ENCODE measurements around the gene CST4. TPM values are rescaled to one million over a fixed set of nuclear protein-coding genes. Genes with fewer than 3 reads are reported as not detected.
"Not testable (repeated sequence)": the region's sequence is repeated elsewhere in the genome, so short reads cannot be mapped to it uniquely, and the experiment has no call there.

CST4 gene
- total RNA-seq, 1 experiment from 2014 or later = not detected

GRCh38 chr20:23663180-23663579, 25.7 kb downstream of the CST4 start:
- H2AFZ ChIP-seq (ENCODE audit: low read length) = no peak overlapping the region
- H3K9ac ChIP-seq (ENCODE audit: low read length) = no peak overlapping the region
- H3K9me3 ChIP-seq (ENCODE audit: low read length) = no peaks in the 10 kb centered on the region

GRCh38 chr20:23662276-23662870, 26.5 kb downstream of the CST4 start:
- H4K20me1 ChIP-seq (ENCODE audit: insufficient read depth, low read depth, low read length) = no peaks in the 10 kb centered on the region
- H3K36me3 ChIP-seq (ENCODE audit: insufficient read depth, low read length) = no peaks in the 10 kb centered on the region
- H3K4me2 ChIP-seq (ENCODE audit: low read depth, low read length, poor library complexity, severe bottlenecking) = no peak overlapping the region
- no peaks in the 10 kb centered on the region for H3K79me2 ChIP-seq (ENCODE audit: low read length)
- no peak for DNase-seq
- no peaks in the 10 kb centered on the region for H3K9me3 ChIP-seq (ENCODE audit: low read length)
- no peak overlapping the region for H2AFZ ChIP-seq (ENCODE audit: low read length)
- H3K9me2 ChIP-seq (replicated peaks; ENCODE audit: insufficient read depth, low read length) = no peaks in the 10 kb centered on the region
- no peaks in the 10 kb centered on the region for H3K27me3 ChIP-seq (ENCODE audit: low read length)
- no peak overlapping the region for H3K27ac ChIP-seq (ENCODE audit: low read length)
- no peak overlapping the region for H3K4me3 ChIP-seq (ENCODE audit: low read length)
- H3K4me1 ChIP-seq (ENCODE audit: low read length) = no peaks in the 10 kb centered on the region
- H3K9ac ChIP-seq (ENCODE audit: low read length) = no peak overlapping the region

More at GRCh38 chr20:23663180-23663579, 25.7 kb downstream of the CST4 start:
- Histone ChIP-seq H3K4me2 (ENCODE audit: low read depth, low read length, poor library complexity, severe bottlenecking) (no peak overlapping the region), H3K4me3 (ENCODE audit: low read length) (no peak overlapping the region), H3K36me3 (ENCODE audit: insufficient read depth, low read length) (no peaks in the 10 kb centered on the region), H3K9me2 (replicated peaks; ENCODE audit: insufficient read depth, low read length) (no peaks in the 10 kb centered on the region), H3K27me3 (ENCODE audit: low read length) (no peaks in the 10 kb centered on the region), H4K20me1 (ENCODE audit: insufficient read depth, low read depth, low read length) (no peaks in the 10 kb centered on the region), H3K27ac (ENCODE audit: low read length) (no peak overlapping the region), H3K4me1 (ENCODE audit: low read length) (no peaks in the 10 kb centered on the region), H3K79me2 (ENCODE audit: low read length) (no peaks in the 10 kb centered on the region)
- no peak for DNase-seq

GRCh38 chr20:23661002-23661429, 27.8 kb downstream of the CST4 start:
- Histone ChIP-seq H3K4me2 (ENCODE audit: low read depth, low read length, poor library complexity, severe bottlenecking) (no peak overlapping the region), H3K79me2 (ENCODE audit: low read length) (no peaks in the 10 kb centered on the region), H3K9me3 (ENCODE audit: low read length) (no peaks in the 10 kb centered on the region), H3K27me3 (ENCODE audit: low read length) (no peaks in the 10 kb centered on the region), H3K36me3 (ENCODE audit: insufficient read depth, low read length) (no peaks in the 10 kb centered on the region), H3K9me2 (replicated peaks; ENCODE audit: insufficient read depth, low read length) (no peaks in the 10 kb centered on the region), H3K27ac (ENCODE audit: low read length) (no peak overlapping the region), H3K4me1 (ENCODE audit: low read length) (no peaks in the 10 kb centered on the region), H4K20me1 (ENCODE audit: insufficient read depth, low read depth, low read length) (no peaks in the 10 kb centered on the region), H3K4me3 (ENCODE audit: low read length) (no peak overlapping the region), H3K9ac (ENCODE audit: low read length) (no peak overlapping the region), H2AFZ (ENCODE audit: low read length) (no peak overlapping the region)
- DNase-seq = no peak

- no peak overlapping the region for H2AFZ ChIP-seq (ENCODE audit: low read length)
- no peaks in the 10 kb centered on the region for H3K4me1 ChIP-seq (ENCODE audit: low read length)
- no peaks in the 10 kb centered on the region for H3K36me3 ChIP-seq (ENCODE audit: insufficient read depth, low read length)
- no peak overlapping the region for H3K9ac ChIP-seq (ENCODE audit: low read length)
- no peak overlapping the region for H3K27ac ChIP-seq (ENCODE audit: low read length)
- no peak overlapping the region for H3K4me3 ChIP-seq (ENCODE audit: low read length)
- no peak overlapping the region for H3K4me2 ChIP-seq (ENCODE audit: low read depth, low read length, poor library complexity, severe bottlenecking)
- no peaks in the 10 kb centered on the region for H3K79me2 ChIP-seq (ENCODE audit: low read length)
- no peak for DNase-seq
- no peaks in the 10 kb centered on the region for H3K9me2 ChIP-seq (replicated peaks; ENCODE audit: insufficient read depth, low read length)
- no peaks in the 10 kb centered on the region for H3K27me3 ChIP-seq (ENCODE audit: low read length)
- H4K20me1 ChIP-seq (ENCODE audit: insufficient read depth, low read depth, low read length) = no peaks in the 10 kb centered on the region
- no peaks in the 10 kb centered on the region for H3K9me3 ChIP-seq (ENCODE audit: low read length)
These were observed 28.6 kb downstream of the CST4 start for GRCh38 chr20:23659989-23660837.

GRCh38 chr20:23659610-23659988, 29.2 kb downstream of the CST4 start:
- H3K4me2 ChIP-seq (ENCODE audit: low read depth, low read length, poor library complexity, severe bottlenecking); H3K27me3 ChIP-seq (ENCODE audit: low read length); H3K27ac ChIP-seq (ENCODE audit: low read length); H4K20me1 ChIP-seq (ENCODE audit: insufficient read depth, low read depth, low read length); H3K36me3 ChIP-seq (ENCODE audit: insufficient read depth, low read length); H3K4me3 ChIP-seq (ENCODE audit: low read length); H3K9me2 ChIP-seq (replicated peaks; ENCODE audit: insufficient read depth, low read length); H3K9me3 ChIP-seq (ENCODE audit: low read length); DNase-seq; H2AFZ ChIP-seq (ENCODE audit: low read length); H3K4me1 ChIP-seq (ENCODE audit: low read length); H3K79me2 ChIP-seq (ENCODE audit: low read length); H3K9ac ChIP-seq (ENCODE audit: low read length): not testable (repeated sequence)

- H3K9ac ChIP-seq (ENCODE audit: low read length) = no peak overlapping the region
- no peak overlapping the region for H2AFZ ChIP-seq (ENCODE audit: low read length)
- no peaks in the 10 kb centered on the region for H3K79me2 ChIP-seq (ENCODE audit: low read length)
- H3K9me3 ChIP-seq (ENCODE audit: low read length) = no peaks in the 10 kb centered on the region
- H3K4me2 ChIP-seq (ENCODE audit: low read depth, low read length, poor library complexity, severe bottlenecking) = no peak overlapping the region
- H3K9me2 ChIP-seq (replicated peaks; ENCODE audit: insufficient read depth, low read length) = no peaks in the 10 kb centered on the region
- no peaks in the 10 kb centered on the region for H3K36me3 ChIP-seq (ENCODE audit: insufficient read depth, low read length)
- no peak overlapping the region for H3K27ac ChIP-seq (ENCODE audit: low read length)
- H3K27me3 ChIP-seq (ENCODE audit: low read length) = no peaks in the 10 kb centered on the region
- H3K4me3 ChIP-seq (ENCODE audit: low read length) = no peak overlapping the region
- no peak for DNase-seq
- no peaks in the 10 kb centered on the region for H4K20me1 ChIP-seq (ENCODE audit: insufficient read depth, low read depth, low read length)
- H3K4me1 ChIP-seq (ENCODE audit: low read length) = no peaks in the 10 kb centered on the region
These were observed 29.7 kb downstream of the CST4 start for GRCh38 chr20:23658989-23659609.

GRCh38 chr20:23658336-23658735, 30.5 kb downstream of the CST4 start:
- Histone ChIP-seq H3K79me2 (ENCODE audit: low read length) (no peaks in the 10 kb centered on the region), H3K36me3 (ENCODE audit: insufficient read depth, low read length) (no peaks in the 10 kb centered on the region), H3K9me2 (replicated peaks; ENCODE audit: insufficient read depth, low read length) (no peaks in the 10 kb centered on the region), H2AFZ (ENCODE audit: low read length) (no peak overlapping the region), H3K27ac (ENCODE audit: low read length) (no peak overlapping the region), H3K4me3 (ENCODE audit: low read length) (no peak overlapping the region), H4K20me1 (ENCODE audit: insufficient read depth, low read depth, low read length) (no peaks in the 10 kb centered on the region), H3K27me3 (ENCODE audit: low read length) (no peaks in the 10 kb centered on the region), H3K9me3 (ENCODE audit: low read length) (no peaks in the 10 kb centered on the region), H3K4me2 (ENCODE audit: low read depth, low read length, poor library complexity, severe bottlenecking) (no peak overlapping the region), H3K9ac (ENCODE audit: low read length) (no peak overlapping the region), H3K4me1 (ENCODE audit: low read length) (no peaks in the 10 kb centered on the region)
- no peak for DNase-seq

- no peak for DNase-seq
- H3K27ac ChIP-seq (ENCODE audit: low read length) = no peak overlapping the region
- no peak overlapping the region for H3K4me2 ChIP-seq (ENCODE audit: low read depth, low read length, poor library complexity, severe bottlenecking)
- H3K36me3 ChIP-seq (ENCODE audit: insufficient read depth, low read length) = no peaks in the 10 kb centered on the region
- H4K20me1 ChIP-seq (ENCODE audit: insufficient read depth, low read depth, low read length) = no peaks in the 10 kb centered on the region
- H3K9ac ChIP-seq (ENCODE audit: low read length) = no peak overlapping the region
- no peaks in the 10 kb centered on the region for H3K9me3 ChIP-seq (ENCODE audit: low read length)
- no peak overlapping the region for H2AFZ ChIP-seq (ENCODE audit: low read length)
- H3K4me1 ChIP-seq (ENCODE audit: low read length) = no peaks in the 10 kb centered on the region
- H3K4me3 ChIP-seq (ENCODE audit: low read length) = no peak overlapping the region
- H3K9me2 ChIP-seq (replicated peaks; ENCODE audit: insufficient read depth, low read length) = no peaks in the 10 kb centered on the region
- H3K79me2 ChIP-seq (ENCODE audit: low read length) = no peaks in the 10 kb centered on the region
- no peaks in the 10 kb centered on the region for H3K27me3 ChIP-seq (ENCODE audit: low read length)
These were observed 31.6 kb downstream of the CST4 start for GRCh38 chr20:23657202-23657601.

Data from Karpas-422 (cell line).